ENCODE measurements around the gene GBA3.

- TF ChIP-seq EZH2 (IDR thresholded peaks at IDR 0.05; ENCODE audit: insufficient read depth, poor library complexity, severe bottlenecking) (no peak), EZH2phosphoT487 (IDR thresholded peaks at IDR 0.05; ENCODE audit: insufficient read depth, low read depth) (no peak)
Observed at GRCh38 chr4:22703912-22704311, 11.2 kb downstream of the GBA3 start.

All from GM23248 (cell line).